T follicular helper cell (primary cell): ENCODE data around the gene CUBN.
A peak's percentile ranks its signal among the peaks of the same experiment; 100 is the strongest.
"Not testable (repeated sequence)": the region's sequence is repeated elsewhere in the genome, so short reads cannot be mapped to it uniquely, and the experiment has no call there.

ENCODE experiments used
- DNase-seq: peaks from one replicate; pipeline ENCODE4 v3.0.0-alpha.2; 2020; ENCODE audit warnings: low read depth

Gene CUBN

DNA sequence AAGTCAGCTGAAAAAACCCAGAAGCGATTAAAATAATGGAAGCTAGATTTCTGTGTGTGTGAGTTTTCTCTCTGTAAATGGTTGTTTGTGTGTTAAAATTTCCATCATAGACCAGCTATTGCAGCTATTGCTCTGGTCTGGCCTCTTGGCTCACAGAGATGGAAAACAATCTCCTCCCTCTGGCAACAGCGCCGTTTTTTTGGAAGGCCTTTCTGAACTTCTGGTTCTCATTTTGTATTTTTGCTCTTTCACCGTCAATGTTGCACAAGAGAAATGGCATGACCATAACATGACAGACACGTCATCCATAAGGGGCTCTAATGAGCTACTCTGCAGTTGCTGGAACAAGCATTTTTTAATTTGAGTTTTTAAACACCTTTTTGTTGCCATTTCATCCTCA is 91.0 kb downstream of the CUBN start:
- DNase-seq, result no peak

DNA sequence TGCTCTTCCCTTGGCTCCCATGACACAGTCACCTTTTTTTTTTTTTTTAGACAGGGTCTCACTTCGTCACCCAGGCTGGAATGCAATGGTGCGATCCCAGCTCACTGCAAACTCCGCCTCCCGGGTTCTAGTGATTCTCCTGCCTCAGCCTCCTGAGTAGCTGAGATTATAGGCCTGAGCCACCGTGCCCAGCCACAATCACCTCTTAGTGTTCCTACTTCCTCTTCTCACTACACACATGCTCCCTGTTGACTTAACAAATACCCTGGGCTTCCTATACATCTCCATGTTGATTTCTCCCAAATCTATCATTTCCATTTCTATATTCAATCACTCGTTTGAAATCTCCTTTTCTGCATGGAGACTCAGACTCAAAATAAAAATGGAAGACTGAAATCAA is 91.7 kb downstream of the CUBN start:
- DNase-seq, result no peak

DNA sequence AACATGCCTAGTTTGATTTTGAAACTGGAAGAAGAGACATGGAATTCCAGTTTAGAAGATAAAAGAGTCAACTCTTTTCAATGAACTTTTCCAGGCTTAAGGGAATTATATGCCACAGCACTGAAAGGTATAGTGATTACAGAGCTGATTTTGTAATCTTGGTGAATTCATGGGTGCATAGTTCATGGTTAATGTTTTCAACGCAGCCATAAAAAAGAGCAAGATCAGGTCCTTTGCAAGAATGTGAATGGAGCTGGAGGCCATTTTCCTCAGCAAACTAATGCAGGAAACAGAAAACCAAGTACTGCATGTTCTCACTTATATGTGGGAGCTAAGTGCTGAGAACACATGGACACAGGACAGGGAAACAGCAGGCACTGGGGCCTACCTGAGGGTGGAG is 94.2 kb downstream of the CUBN start:
- no peak for DNase-seq

DNA sequence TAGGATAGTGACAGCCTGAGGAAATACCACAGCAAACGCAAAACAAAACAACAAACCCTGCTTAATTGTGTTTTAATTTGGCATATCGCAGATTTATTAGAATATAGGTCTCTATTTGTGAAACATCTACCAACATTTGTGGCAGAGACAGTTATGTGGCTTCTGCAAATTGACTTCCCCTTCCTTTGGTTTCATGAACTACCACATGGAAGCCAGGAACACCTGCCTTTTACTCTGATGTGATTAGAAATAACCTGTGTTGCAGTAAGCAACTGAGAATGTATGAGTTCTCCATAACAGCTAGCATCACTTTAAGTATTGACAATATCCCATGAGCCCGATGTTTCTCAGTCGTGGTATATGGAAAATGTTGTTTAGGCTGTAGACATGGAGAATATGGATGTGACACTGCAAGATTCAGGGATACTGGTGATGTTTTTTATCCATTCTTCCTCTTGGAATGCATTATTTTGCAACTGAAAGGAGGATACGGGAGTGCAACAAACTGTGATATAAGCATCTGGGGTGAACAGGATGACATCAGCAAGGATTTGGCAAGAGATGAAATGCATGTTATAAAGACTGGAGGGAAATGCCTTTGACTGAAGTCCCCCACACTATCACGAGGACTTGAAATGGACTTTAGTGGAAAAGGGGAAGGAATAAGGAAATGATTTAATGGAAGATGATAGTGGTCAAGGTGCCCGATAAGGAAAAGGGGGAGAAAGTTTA is 95.9 kb downstream of the CUBN start:
- DNase-seq, result no peak

DNA sequence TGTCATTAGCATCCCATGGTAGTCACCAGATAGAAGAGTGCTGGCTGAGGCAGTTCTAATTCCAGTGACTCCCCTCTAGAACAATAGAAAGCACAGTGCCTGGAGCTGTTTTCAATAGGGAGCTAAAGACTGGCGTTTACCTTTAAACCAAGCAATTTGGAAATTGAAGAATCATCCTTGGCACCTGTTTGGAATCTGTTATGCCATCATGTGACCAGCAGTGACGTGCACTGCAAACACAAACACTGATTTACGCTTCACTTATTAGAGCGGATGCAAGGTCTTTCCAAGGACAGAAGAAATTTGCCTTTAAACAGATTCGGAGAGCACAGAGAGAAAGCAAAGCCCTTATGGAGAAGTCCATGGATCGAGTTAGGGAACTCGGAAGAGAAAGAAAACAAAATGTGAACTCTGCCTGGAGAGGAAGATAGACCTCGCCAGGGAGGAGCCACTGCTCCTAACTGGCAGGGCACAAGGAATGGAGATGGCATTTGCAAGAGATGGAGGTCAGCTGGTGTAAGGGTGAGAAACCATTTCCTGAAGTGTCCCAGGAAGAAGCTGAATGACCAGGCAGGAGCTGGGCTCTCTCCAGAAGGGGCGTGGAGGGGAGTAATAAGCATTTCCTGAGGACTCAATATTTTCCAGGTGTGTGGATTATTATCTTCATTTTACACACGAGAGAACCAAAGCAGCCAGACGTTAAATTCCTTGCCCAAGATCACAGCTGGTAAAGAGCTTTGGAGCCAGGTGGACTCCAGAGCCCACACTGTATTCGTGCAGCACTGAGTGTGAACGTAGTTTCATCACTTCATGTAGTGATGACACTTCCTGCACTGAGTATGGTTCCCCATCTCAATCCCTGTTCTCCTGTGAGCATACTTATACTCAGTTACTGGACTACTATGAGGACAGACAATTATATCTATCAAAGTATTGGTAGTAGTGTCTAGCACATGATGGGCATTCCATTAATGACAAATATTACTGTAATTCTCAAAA is 97.7 kb downstream of the CUBN start:
- DNase-seq, result no peak

DNA sequence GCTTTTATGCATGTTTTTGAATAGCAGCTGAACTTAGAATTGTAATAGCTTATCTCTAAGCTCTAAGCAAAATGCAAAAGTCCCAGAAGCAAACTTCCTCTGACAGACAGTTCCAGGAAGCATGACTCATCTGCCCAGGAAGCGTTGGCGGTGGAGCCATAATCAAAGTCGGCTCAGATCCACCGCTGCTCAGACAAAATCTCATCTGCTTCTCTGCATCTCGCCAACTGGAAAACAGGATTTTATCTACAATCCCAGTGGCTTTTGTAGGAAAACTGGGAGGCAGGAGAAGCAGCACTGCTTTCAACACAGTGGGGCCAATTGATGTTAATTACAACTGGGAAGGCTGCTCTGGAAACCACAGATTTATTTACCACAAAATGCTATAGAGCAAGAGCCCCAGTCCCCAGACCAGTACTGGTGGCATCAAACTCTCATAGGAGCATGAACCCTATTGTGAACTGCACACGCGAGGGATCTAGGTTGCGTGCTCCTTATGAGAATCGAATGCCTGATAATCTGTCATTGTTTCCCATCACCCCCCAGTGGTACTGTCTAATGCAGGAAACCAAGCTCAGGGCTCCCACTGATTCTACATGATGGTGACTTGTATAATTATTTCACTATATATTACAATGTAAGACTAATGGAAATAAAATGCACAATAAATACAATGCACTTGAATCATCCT is 99.9 kb downstream of the CUBN start:
- DNase-seq, result peak; percentile 67

DNA sequence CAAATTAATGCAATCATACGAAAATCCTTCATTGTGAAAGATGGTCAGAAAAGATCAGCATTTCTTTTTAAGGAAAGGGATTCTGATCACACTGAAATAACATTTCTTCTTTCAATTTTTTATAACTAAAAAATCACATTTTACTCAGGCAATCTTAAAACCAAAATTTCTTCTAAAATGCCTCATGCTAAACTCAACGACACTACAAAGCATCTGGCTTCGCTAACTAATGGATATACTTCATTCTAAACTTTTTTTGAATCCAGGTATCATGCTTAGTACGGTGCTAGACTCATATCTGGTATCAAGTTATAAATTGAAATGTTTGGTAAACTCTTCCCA is 100.4 kb downstream of the CUBN start:
- DNase-seq, result no peak

DNA sequence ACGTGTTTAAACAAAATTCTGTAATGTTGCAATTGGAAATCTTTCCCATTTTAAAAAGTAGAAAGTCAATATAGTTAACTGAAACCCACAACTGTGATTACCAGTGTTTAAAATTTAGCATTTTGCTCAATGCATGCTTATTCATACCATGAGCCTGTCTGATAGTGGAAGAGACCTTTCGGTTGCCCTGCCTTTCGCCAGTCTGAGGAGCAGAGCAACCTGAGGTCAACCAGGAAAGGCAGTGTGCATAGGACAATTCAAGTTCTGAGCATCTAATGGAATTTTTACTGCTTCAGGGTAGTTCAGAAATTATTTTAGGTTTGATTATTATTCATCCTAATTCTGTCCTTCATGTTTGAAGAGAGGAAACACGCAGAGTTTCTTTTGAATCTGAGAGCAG is 100.8 kb downstream of the CUBN start:
- DNase-seq, result no peak

DNA sequence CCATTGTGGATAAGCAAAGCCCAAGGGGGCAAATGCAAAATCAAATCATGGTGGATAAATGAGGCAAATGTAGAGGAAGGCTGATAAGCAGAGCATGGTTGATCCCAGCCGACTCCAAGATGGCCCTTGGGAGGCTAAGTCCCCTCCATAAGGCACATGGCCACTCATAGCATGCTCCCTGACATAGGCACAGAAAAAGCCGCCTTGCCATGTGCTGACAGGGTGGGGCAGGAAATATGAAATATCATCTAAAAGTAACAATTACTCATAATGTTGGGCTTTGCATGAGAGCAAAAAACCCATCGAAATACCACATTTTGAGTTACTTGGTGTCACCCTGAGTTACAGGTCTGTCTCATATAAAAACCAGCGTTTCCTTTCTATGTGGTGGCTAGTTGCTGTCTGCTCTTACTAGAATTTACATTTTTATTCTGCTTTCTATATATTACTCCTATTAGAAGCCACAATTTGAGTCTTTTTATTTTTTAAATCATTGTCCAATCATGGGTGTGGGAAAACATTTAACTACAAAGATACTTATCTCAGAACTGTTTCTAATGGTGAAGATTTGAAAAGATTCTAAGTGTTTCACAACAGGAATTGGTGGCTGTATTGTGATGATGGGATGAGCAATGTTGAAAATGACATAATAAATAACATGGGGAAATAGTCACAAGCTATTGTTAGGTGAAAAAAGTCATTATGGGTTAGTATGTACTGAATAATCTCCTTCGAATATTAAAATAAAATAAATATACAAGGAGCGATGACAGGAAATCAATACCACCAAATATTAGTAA is 102.7 kb downstream of the CUBN start:
- peak; percentile 44 for DNase-seq

DNA sequence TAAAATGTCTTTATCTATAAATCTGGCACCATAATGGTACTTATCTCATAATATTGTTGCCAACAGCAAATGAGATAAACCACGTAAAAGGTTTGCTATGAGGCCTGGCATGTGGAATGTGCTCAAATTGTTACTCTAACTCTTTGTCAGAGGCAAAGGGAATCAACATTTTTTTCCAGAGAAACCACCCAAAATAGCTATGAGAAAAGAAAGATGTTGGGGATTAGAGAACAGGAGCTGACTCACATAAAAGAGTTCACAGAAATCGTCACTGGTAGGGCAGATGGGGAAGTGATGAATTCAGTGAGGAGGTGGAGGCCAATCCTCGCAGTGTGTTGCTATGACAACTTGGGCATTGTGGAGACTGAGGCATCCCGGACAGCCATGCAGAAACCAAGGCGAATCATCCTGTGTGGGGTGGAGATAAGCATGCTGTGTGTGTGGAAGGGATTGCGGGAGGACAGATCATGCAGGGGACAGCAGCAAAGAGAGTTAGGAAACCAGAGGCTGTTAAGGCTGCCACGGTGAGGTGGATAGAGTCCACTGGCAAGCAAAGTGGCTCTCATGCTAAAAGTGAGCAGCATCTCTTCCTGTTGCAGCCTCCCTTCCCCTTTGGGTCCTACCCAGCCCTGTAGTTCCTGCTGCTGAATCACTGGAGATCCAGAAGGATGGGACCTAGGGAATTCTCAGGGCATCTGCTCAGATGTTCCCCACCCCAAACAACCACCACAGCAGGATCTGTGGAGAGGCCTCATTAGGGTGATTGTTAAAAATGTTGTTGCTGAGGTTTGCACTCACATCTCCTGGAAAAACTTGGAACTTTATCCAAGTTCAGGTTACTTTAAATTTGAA is 103.9 kb downstream of the CUBN start:
- peak; percentile 28 for DNase-seq

DNA sequence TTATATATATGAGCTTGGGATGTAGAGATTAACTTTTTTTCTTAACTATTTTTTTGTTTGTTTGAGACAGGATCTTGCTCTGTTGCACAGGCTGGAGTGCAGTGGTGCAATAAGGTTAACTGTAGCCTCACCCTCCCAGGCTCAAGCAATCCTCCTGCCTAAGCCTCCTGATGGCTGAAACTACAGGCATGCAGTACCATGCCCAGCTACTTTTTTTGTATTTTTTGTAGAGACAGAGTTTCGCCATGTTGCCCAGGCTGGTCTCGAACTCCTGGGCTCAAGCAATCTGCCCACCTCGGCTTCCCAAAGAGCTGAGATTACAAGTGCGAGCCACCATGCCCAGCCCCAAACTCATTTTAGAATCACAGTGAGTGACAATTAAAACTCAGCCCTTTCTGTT is 105.2 kb downstream of the CUBN start:
- DNase-seq, result no peak

DNA sequence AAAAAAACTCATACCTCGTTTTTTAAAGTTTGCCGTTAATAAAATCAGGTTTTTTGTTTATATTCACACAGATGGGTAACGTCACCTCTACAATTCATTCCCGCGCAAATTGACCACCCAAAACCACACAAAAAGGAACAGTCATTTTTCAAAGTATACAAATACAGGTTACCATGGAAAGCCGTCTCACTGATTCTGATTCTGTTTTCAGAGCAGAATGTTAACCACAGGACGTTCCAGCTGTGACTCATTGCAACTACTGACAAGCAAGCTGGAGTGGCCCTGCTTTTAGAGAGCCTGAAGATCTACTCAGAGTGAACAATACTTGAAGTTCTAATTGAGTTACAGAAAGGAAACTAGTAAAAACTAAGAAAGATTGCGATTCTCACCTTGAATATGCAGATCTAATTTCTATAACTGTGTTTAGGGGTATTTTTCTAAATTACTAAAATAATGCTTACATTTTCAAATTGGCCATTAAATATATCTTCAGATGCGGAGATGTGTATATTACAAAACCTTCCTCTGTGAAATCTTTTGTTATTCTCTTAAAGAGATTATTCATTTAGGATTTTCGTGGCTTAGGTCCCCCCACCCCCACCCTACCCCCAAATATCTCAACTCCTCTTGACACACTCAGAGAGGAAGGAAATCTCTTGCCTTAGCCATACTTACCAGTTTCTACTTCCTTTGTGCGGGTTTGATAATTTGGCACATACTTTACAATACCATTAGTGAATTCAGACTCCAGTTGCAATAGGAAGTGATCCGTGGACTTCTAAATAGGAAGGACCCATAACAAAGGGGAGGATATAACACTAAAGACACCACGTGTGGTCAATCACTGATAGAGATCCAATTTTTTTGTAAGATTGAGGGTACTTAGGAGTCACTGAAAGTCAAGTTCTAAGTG is 106.0 kb downstream of the CUBN start:
- DNase-seq, result peak; percentile 71

DNA sequence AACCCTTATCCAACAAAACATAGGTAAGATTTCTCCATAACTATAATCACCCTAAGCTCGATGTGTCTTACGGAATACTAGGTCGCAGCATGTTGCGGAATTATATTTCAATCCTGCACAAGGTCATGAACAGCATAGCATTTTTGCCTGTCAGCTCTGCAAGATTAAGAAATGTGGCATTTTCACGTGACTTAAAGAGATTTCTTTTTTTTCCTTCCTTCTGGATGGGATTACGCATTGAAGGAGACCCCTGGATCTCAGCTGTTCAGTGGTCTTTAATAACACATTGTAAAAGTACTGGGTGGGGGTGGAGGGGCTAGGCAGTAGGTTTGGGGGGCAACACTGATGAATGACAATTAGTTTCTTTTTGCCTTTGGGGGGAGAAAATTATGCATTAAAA is 106.7 kb downstream of the CUBN start:
- no peak for DNase-seq

DNA sequence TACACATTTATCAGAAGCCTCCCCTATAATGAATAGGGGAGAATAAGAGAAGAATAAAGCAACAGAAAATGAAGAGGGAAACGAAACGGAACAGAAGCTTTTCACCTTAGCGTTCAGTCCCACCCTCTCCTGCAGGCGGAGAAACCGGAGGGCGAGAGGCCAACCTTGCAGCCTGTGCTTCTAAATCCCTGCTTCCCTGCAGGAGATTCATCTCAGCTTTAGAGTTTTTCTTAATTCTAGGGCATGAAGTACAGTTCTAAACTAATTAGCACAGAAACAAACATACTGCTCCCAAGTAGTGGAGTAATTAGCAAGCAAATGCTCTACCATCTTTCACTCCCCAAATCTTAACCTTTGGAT is 107.2 kb downstream of the CUBN start:
- no peak for DNase-seq

DNA sequence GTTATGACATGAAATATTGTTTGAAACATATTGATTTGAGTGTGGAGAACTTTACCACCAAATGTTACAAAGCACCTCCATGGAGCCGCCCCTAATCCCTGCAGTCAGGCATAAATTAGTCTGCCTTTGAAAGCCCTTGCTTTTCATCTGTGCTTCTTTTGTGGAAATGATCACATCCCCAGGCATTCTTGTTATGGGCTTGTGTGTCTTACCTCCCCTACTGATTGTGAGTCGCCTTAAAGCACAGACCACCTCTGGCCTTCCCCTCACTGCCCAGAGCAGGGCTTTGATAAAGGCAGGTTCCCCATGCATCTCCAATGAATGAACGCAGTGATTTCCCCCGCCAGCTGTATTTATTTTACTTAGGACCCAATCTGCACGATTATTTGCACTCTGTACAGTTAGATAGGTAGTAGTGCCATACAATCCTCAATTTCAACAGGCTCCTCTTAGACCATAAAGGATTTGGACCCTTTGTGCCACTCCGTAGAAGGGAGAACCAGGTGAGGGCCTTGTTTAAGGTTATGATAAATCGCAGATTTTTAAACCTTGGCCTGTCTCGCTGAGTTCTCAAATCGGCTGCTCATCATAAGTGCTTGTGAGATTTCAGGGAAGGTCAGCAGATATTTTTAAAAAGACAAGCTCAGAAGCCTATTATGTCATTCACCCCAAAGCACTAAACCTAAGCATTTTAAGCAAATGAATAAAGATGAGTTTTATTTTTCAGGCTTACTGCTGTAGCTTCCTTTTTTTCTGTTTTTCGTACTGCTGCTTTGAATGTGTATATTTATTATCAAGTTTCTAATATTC is 107.8 kb downstream of the CUBN start:
- DNase-seq, result no peak

DNA sequence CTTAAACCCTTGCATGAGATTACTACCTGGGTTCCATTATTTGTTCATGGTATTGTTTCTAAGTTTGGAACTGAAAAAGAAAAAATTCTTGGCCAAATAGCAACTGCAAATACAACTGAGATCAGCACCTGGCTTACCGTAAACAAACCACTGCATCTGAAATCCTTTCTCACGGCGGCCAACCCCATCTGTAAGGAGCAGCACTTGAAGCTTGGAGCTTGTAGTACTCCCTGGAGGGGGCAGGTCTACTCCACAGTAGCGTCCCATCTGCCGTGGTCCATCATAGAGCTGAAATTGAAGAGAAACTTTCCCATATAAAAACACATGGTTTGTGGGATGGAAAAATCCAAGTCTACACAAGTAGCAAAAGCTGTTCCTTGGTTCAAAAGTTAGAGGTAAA is 109.9 kb downstream of the CUBN start:
- no peak for DNase-seq

DNA sequence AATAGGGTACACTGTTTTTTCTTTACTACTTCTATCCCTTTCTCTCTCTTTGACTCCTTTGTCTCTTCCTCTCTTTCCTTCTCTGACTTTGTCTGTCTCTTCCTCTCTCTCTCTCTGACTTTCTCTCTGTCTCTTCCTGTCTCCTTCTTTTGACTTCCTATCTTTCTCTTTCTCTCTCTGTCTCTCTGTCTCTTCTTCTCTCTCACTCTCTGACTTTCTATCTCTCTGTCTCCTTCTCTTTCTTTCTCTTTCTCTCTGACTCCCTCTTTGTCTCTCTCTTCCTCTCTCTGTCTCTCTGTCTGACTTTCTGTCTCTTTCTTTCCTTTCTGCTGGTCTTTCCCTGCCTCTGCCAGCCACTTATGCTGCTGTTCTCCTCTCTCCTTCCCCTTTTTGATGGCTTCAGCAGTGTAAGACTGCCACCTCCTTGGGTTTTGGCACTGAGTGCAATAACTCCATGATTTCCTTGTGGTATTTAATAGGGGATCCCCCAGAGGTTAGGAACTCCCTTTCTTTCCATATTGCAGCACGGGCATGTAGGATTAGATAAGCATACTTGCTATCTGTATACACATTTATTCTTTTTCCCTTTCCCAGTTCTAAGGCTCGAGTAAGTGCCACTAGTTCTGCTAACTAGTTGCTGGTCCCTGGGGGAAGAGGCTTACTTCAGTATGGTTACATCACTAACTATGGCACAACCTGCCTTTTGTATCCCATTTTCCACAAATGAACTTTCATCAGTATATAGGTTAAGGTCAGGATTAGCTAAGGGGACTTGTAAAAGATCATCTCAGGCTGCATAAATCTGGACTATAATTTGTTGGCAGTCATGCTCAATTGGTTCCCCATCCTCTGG is 116.3 kb downstream of the CUBN start:
- not testable (repeated sequence) for DNase-seq

DNA sequence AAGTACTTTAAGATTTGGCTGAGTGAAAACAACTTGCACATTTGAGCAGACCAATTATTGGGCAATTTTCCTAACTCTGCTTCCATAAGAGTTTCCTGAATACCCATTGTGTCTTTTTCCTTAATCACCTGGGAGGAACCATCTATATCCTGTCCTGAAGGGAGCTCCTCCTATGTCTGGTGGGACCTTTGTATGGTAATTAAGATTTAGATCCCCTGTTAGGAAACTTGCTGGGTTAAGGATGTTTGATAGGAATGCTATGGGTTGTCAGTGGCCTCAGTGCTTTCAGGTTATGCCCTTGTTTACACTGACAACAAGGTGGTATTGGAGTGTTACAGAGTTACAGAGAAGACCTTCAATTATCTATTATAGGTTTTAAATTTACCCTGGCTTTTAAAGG is 116.9 kb downstream of the CUBN start:
- not testable (repeated sequence) for DNase-seq
